Measurements from ENCODE around the gene COG5. TPM values are rescaled to one million over a fixed set of nuclear protein-coding genes. Genes with fewer than 3 reads are reported as not detected.

The COG5 gene
- total and polyA plus RNA-seq, 2 of the 8 experiments (the other 6 are each of a cell fraction or from before 2014, with no cell fraction given) = 10.5 to 28.1 TPM

- H3K4me1 ChIP-seq (replicated peaks in 1 of 4; ENCODE audit: control insufficient read depth in 3 of 4, insufficient read depth in 4 of 4, low read length in 3 of 4) = no peaks in the 10 kb centered on the region
- no peaks in the 10 kb centered on the region for H4K20me1 ChIP-seq (replicated peaks in 1 of 2; ENCODE audit: control insufficient read depth in 1 of 2, insufficient read depth in 2 of 2, low read length in 2 of 2)
- H3K36me3 ChIP-seq (ENCODE audit: control insufficient read depth in 2 of 4, insufficient read depth in 4 of 4, low read length in 3 of 4) = peaks cover 0 to 22% (median 3%) of the 10 kb centered on the region in 4 experiments; a peak in 6 of 8 replicates
- H3K23ac ChIP-seq (ENCODE audit: insufficient read length) = no peak overlapping the region
- H4K8ac ChIP-seq (ENCODE audit: extremely low read depth, insufficient read depth, low read length) = no peak overlapping the region
- H4K5ac ChIP-seq (ENCODE audit: insufficient read length, low read depth, low read length) = no peak overlapping the region
- no peak overlapping the region for H3K9ac ChIP-seq (replicated peaks in 1 of 4; ENCODE audit: extremely low read depth in 1 of 4, low read depth in 3 of 4, low read length in 3 of 4)
- H2BK15ac ChIP-seq (ENCODE audit: low read length) = no peak overlapping the region
- no peak overlapping the region for H2BK20ac ChIP-seq (ENCODE audit: low read length)
- no peak overlapping the region for H3K18ac ChIP-seq (ENCODE audit: extremely low read depth, low read length)
- H3K4me3 ChIP-seq (ENCODE audit: extremely low read depth in 1 of 4, insufficient read depth in 2 of 4, low read depth in 3 of 4, low read length in 4 of 4) = no peak overlapping the region
- TF ChIP-seq SP4 (IDR thresholded peaks at IDR 0.05; ENCODE audit: low read length) (no peak), RNF2 (IDR thresholded peaks at IDR 0.05; ENCODE audit: borderline replicate concordance, low read depth, low read length, missing control alignments, poor library complexity, severe bottlenecking) (no peak)
- H2BK12ac ChIP-seq (ENCODE audit: low read depth, low read length) = no peak overlapping the region
- no peaks in the 10 kb centered on the region for H3K9me3 ChIP-seq (ENCODE audit: insufficient read depth in 2 of 2, low read depth in 1 of 2, low read length in 1 of 2)
- H2BK120ac ChIP-seq (replicated peaks; ENCODE audit: low read depth, low read length) = no peak overlapping the region
- H3K4ac ChIP-seq (replicated peaks; ENCODE audit: insufficient read length, low read depth, low read length) = no peak overlapping the region
- peaks cover 2% of the 10 kb centered on the region; the same call in 1 of the 2 replicates for H3K23me2 ChIP-seq (ENCODE audit: low read depth, low read length)
- DNase-seq (ENCODE audit: low read depth in 1 of 2, low spot score in 2 of 2) (no peak), FAIRE-seq (no peak)
- no peak overlapping the region for H2AFZ ChIP-seq (ENCODE audit: low read length)
- no peaks in the 10 kb centered on the region for H3K79me1 ChIP-seq (ENCODE audit: low read depth, low read length)
- H3K79me2 ChIP-seq (ENCODE audit: control insufficient read depth in 1 of 2, insufficient read depth in 2 of 2, low read length in 2 of 2) = peaks cover 0 to 12% of the 10 kb centered on the region in 2 experiments; a peak in 2 of 4 replicates
- H3K4me2 ChIP-seq (ENCODE audit: insufficient read depth in 1 of 2, low read depth in 2 of 2, low read length in 2 of 2) = no peak overlapping the region
- ChIA-PET CTCF (ENCODE audit: partially characterized antibody) (no interaction called here), POLR2A (ENCODE audit: partially characterized antibody) (no interaction called here)
- no peak overlapping the region for H2AK5ac ChIP-seq (ENCODE audit: low read depth, low read length)
- H2BK5ac ChIP-seq (ENCODE audit: low read depth, low read length) = no peak overlapping the region
- H3K56ac ChIP-seq (replicated peaks; ENCODE audit: insufficient read length, low read depth, low read length) = no peak overlapping the region
- H4K91ac ChIP-seq (replicated peaks; ENCODE audit: insufficient read length, low read length) = no peak overlapping the region
- H3K27me3 ChIP-seq (replicated peaks in 1 of 4; ENCODE audit: control insufficient read depth in 3 of 4, extremely low read depth in 1 of 4, insufficient read depth in 3 of 4, low read length in 3 of 4) = no peaks in the 10 kb centered on the region
- WGBS, 2 experiments (ENCODE audit: extremely low coverage in 1 of 2, insufficient coverage in 1 of 2, insufficient read length in 1 of 2, insufficient replicate concordance in 2 of 2, low coverage in 1 of 2, low lambda C conversion rate in 2 of 2, missing lambda C conversion rate in 1 of 2) = 88% methylated on average over 1 of the region's 1 CpG; no CpG with 5 or more reads in 1 of the 2 experiments
- no peak overlapping the region for H3K14ac ChIP-seq (ENCODE audit: insufficient read length)
- no peak overlapping the region for H3K27ac ChIP-seq (ENCODE audit: low read depth, low read length)
Observed at GRCh38 chr7:107551936-107552335, 11.8 kb downstream of the COG5 start.
